ENCODE measurements around the gene DNTT.

DNA sequence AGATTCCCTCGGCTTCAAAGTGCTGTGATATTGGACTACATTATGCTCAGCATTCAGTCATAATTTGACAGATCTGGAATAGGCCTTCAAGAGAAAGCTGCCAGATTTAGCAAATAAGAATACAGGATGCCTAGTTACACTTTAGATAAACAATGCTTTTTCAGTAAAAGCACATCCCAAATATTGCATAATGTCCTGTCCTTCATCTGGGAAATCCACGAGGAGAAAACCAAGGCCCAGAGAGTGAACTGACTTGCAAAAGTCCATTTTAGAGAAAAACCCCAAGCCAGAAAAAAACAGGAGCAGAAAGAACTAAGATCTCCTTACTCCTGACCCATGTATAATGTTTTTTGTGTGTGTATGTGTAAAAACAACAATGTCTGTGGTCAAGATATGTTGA is 20.9 kb upstream of the DNTT start:
- TF ChIP-seq, protein P1, sequence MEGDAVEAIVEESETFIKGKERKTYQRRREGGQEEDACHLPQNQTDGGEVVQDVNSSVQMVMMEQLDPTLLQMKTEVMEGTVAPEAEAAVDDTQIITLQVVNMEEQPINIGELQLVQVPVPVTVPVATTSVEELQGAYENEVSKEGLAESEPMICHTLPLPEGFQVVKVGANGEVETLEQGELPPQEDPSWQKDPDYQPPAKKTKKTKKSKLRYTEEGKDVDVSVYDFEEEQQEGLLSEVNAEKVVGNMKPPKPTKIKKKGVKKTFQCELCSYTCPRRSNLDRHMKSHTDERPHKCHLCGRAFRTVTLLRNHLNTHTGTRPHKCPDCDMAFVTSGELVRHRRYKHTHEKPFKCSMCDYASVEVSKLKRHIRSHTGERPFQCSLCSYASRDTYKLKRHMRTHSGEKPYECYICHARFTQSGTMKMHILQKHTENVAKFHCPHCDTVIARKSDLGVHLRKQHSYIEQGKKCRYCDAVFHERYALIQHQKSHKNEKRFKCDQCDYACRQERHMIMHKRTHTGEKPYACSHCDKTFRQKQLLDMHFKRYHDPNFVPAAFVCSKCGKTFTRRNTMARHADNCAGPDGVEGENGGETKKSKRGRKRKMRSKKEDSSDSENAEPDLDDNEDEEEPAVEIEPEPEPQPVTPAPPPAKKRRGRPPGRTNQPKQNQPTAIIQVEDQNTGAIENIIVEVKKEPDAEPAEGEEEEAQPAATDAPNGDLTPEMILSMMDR (IDR thresholded peaks at IDR 0.05; ENCODE audit: low read depth, low read length), result no peak
- TF ChIP-seq POLR2A (IDR thresholded peaks at IDR 0.05; ENCODE audit: extremely low read depth, insufficient read length), result no peak

Data from NB4 (cell line).